Measurements from ENCODE around the gene SREBF2.

Gene SREBF2

DNA sequence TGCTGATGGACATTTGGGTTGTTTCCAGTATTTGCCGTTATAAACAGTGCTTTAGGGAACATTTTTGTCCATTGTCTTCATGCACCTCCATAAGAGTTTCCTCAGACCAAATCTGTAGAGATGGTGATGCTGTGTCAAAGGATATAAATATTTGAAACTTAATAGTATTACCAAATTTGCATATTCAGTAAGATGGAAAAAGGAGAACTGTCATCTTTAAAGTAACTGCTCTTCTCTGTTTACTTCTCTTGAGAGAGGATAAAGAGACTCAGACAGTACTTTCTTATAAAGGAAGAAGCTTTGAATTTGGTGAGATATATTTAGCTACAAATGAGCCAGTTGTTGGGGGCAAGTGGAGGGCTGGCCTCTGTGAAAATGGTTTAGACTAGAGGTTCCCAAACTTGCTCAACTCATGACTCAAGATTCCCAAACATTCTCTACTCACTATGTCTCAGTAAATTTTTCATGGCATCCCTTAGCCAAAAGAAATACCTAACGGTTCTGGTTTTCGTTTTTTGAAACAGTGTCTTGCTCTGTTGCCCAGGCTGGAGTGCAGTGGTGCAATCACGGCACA is 55.8 kb downstream of the SREBF2 start:
- TF ChIP-seq, protein P1, sequence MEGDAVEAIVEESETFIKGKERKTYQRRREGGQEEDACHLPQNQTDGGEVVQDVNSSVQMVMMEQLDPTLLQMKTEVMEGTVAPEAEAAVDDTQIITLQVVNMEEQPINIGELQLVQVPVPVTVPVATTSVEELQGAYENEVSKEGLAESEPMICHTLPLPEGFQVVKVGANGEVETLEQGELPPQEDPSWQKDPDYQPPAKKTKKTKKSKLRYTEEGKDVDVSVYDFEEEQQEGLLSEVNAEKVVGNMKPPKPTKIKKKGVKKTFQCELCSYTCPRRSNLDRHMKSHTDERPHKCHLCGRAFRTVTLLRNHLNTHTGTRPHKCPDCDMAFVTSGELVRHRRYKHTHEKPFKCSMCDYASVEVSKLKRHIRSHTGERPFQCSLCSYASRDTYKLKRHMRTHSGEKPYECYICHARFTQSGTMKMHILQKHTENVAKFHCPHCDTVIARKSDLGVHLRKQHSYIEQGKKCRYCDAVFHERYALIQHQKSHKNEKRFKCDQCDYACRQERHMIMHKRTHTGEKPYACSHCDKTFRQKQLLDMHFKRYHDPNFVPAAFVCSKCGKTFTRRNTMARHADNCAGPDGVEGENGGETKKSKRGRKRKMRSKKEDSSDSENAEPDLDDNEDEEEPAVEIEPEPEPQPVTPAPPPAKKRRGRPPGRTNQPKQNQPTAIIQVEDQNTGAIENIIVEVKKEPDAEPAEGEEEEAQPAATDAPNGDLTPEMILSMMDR (IDR thresholded peaks at IDR 0.05; ENCODE audit: insufficient read depth, low read depth, low read length, missing control alignments): no peak
- no peak for DNase-seq (ENCODE audit: low read depth)
- no peak overlapping the region for H3K4me3 ChIP-seq (ENCODE audit: low read depth, low read length)

DNA sequence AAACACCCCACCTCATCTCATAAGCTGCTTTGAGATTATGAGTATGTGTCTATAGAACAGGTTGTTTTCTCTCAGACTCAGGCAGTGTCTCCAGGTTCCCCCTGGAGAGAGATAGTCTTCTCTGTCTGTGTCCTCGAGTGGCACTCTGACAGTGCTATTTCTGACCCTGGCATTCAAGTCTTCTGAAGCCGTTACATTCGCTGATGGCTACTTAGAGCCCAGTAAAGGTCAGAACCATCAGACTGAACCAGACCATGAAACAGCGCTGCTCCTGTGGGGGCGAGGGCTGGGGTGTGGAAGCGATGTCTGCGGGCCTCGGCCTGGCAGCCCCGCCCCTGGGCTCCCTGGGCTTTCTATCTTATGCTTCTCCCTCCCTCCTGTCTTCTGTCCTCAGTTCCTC is 58.5 kb downstream of the SREBF2 start:
- H3K4me3 ChIP-seq (ENCODE audit: low read depth, low read length): no peak overlapping the region
- no peak for DNase-seq (ENCODE audit: low read depth)
- TF ChIP-seq, protein P1 (IDR thresholded peaks at IDR 0.05; ENCODE audit: insufficient read depth, low read depth, low read length, missing control alignments): no peak

DNA sequence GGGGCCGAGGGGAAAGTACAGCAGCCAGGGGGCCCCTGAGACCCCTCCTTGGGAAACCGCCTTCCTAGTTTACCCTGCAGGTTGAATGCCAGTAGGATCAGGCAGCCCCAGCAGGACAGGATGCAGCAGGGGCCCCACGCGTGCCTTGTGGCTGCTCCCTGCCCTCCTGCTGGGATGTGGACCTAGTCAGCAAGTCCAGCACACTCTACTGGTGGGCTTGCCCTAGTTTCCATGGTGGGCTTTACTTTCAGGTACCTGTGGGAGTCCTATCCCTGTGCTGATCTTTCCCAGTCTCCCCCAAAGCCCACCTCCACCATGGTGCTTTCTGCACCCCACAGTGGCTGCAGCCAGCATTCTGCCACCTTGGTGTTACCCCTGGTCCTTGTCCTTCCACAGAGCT is 59.8 kb downstream of the SREBF2 start:
- no peak overlapping the region for H3K4me3 ChIP-seq (ENCODE audit: low read depth, low read length)
- DNase-seq (ENCODE audit: low read depth): no peak
- TF ChIP-seq, protein P1 (IDR thresholded peaks at IDR 0.05; ENCODE audit: insufficient read depth, low read depth, low read length, missing control alignments): no peak

DNA sequence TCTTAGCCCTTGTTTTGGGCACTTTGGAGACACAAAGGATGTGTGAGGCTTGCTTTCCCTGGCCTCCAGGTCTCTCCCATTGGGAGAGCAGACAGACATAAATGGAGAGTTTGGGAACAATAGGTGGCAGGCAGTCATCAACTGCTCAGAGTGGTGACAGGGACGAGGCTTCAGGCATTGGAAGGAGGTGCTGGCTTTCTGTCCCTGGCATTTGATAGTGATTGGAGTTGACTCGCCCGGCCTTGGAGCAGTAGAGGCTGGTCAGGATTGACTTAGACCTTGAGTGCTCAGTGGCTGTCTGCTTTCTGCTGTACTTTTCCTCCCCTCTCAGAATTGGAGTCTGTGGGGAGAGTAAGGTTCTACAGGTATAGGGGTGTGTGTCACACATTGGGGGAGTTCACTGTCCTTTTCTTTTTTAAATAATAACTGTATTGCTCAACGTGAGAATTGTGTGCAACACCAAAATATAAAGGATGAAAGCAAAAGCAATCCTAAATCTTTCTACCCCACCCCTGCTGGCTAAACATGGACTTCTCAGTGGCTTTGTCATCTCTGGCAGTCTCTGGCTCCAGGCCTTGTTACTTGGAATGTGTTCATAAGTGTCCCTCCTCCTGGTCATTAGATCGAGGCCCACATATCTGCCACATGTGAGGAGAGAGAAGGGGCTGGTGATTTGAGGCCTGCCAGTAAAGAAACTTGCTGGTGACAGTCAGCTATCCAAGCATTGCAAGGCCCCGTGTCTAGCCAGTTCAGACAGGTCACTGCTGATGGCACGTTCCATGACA is 60.9 kb downstream of the SREBF2 start:
- no peak overlapping the region for H3K4me3 ChIP-seq (ENCODE audit: low read depth, low read length)
- DNase-seq (ENCODE audit: low read depth): no peak
- TF ChIP-seq, protein P1 (IDR thresholded peaks at IDR 0.05; ENCODE audit: insufficient read depth, low read depth, low read length, missing control alignments): no peak

DNA sequence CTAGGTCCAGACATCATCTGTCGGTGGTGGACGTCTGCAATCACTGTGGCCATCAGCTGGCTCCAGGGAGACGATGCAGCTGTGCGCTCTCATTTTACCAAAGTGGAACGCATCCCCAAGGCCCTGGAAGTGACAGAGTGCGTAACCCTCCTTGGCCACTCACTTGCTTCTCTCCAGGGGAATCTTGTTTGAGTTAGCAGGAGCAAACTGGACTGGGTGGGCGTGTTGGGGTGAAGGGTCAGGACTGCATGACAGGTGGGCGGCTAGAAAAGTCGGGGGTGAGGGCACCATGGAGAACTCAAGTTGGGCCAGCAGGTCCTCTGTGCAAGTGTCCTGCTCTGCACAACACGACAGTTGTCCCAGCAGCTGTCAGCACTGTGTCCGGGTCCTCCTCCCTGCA is 65.7 kb downstream of the SREBF2 start:
- DNase-seq (ENCODE audit: low read depth): no peak
- no peak overlapping the region for H3K4me3 ChIP-seq (ENCODE audit: low read depth, low read length)
- TF ChIP-seq, protein P1 (IDR thresholded peaks at IDR 0.05; ENCODE audit: insufficient read depth, low read depth, low read length, missing control alignments): no peak

DNA sequence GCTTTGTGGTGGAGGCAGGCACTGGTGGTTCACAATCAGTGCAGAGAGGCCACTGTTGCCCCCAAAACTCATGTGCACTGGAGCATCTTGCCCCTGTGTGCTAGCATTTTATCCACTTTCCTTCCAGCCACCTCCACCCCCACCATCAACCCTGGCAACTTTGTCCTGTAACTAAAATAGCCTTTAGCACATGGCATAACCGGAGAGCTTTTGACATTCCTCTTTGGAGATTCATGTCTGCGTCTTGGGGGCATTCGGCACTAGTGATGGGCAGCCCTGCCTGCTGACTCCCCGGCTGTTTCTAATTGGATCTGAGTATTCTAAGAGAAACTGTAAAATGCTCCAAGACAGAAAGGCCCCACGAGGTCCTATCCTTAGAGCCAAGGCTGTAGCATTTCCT is 66.2 kb downstream of the SREBF2 start:
- no peak for DNase-seq (ENCODE audit: low read depth)
- TF ChIP-seq, protein P1 (IDR thresholded peaks at IDR 0.05; ENCODE audit: insufficient read depth, low read depth, low read length, missing control alignments): no peak
- H3K4me3 ChIP-seq (ENCODE audit: low read depth, low read length): no peak overlapping the region

Measured in GM12865 (cell line).